Mesenchymal stem cell (in vitro differentiated cells and primary cell): ENCODE results near the gene SMCO3.

Source experiments
- DNase-seq: peaks from one replicate; pipeline ENCODE4 v3.0.0-alpha.2; 2013
- H2AFZ ChIP-seq: one replicate; pipeline ENCODE4 v1.6.1; 2013; ENCODE audit warnings: low read depth, mild to moderate bottlenecking, control low read depth, inconsistent platforms, low read length, moderate library complexity
- H2AK5ac ChIP-seq: 2 replicates; pipeline ENCODE4 v1.6.1; 2013; ENCODE audit warnings: low read length, moderate library complexity, mild to moderate bottlenecking, inconsistent platforms; ENCODE audit not compliant: severe bottlenecking
- H2BK120ac ChIP-seq: one replicate; pipeline ENCODE4 v1.6.1; 2013; ENCODE audit warnings: low read depth, mild to moderate bottlenecking, inconsistent platforms, low read length, moderate library complexity
- H2BK12ac ChIP-seq, 2 experiments: one replicate each; pipeline ENCODE4 v1.6.1; 2013; ENCODE audit warnings: inconsistent platforms in 2 of 2, low read length in 2 of 2, mild to moderate bottlenecking in 2 of 2, moderate library complexity in 2 of 2, control low read depth in 1 of 2
- H2BK15ac ChIP-seq: one replicate; pipeline ENCODE4 v1.6.1; 2013; ENCODE audit warnings: mild to moderate bottlenecking, low read depth, inconsistent platforms; ENCODE audit not compliant: poor library complexity, severe bottlenecking
- H2BK5ac ChIP-seq: 2 replicates; pipeline ENCODE4 v1.6.1; 2013; ENCODE audit warnings: low read depth, mild to moderate bottlenecking, low read length, control low read depth, inconsistent platforms; ENCODE audit not compliant: poor library complexity, severe bottlenecking
- H3K14ac ChIP-seq, 2 experiments: one replicate each; pipeline ENCODE4 v1.6.1; 2013; ENCODE audit warnings: inconsistent platforms in 2 of 2, low read length in 2 of 2, control low read depth in 1 of 2, mild to moderate bottlenecking in 1 of 2, moderate library complexity in 1 of 2
- H3K18ac ChIP-seq, 2 experiments: one replicate each; pipeline ENCODE4 v1.6.1; 2013; ENCODE audit warnings: inconsistent platforms in 2 of 2, low read length in 2 of 2, control low read depth in 1 of 2, low read depth in 1 of 2, mild to moderate bottlenecking in 1 of 2
- H3K23ac ChIP-seq, 2 experiments: one replicate each; pipeline ENCODE4 v1.6.1; 2013; ENCODE audit warnings: inconsistent platforms in 2 of 2, low read length in 2 of 2, mild to moderate bottlenecking in 2 of 2, moderate library complexity in 2 of 2, control low read depth in 1 of 2
- H3K27ac ChIP-seq: 2 replicates; pipeline ENCODE4 v1.5.1; 2013; ENCODE audit warnings: mild to moderate bottlenecking, moderate library complexity, low read length, control low read depth, inconsistent platforms; ENCODE audit not compliant: poor library complexity, severe bottlenecking
- H3K27me3 ChIP-seq, 2 experiments: 2 replicates each; pipeline versions ENCODE4 v1.6.1 to v1.7.0; 2013; ENCODE audit warnings: low read length in 2 of 2, mild to moderate bottlenecking in 2 of 2, moderate library complexity in 2 of 2, control low read depth in 1 of 2, inconsistent platforms in 1 of 2; ENCODE audit not compliant: control insufficient read depth in 1 of 2, insufficient read depth in 1 of 2
- H3K36me3 ChIP-seq, 2 experiments: 2 replicates each; pipeline versions ENCODE4 v1.6.1 to v1.7.0; 2013; ENCODE audit warnings: low read length in 2 of 2, control low read depth in 1 of 2, inconsistent platforms in 1 of 2, low read depth in 1 of 2, mild to moderate bottlenecking in 1 of 2; ENCODE audit not compliant: insufficient read depth in 2 of 2, control insufficient read depth in 1 of 2
- H3K4ac ChIP-seq, 2 experiments: one replicate each; pipeline ENCODE4 v1.6.1; 2013; ENCODE audit warnings: inconsistent platforms in 2 of 2, low read length in 2 of 2, mild to moderate bottlenecking in 2 of 2, moderate library complexity in 2 of 2, control low read depth in 1 of 2, low read depth in 1 of 2
- H3K4me1 ChIP-seq: 2 replicates; pipeline ENCODE4 v1.6.1; 2013; ENCODE audit warnings: low read depth, low read length, control low read depth; ENCODE audit not compliant: control insufficient read depth, insufficient read depth
- H3K4me2 ChIP-seq: 2 replicates; pipeline ENCODE4 v1.6.1; 2013; ENCODE audit warnings: low read length, mild to moderate bottlenecking, inconsistent platforms; ENCODE audit not compliant: poor library complexity, severe bottlenecking
- H3K4me3 ChIP-seq, 2 experiments: 2 replicates each; pipeline versions ENCODE4 v1.5.1 to v1.7.0; 2013; ENCODE audit warnings: low read length in 2 of 2, mild to moderate bottlenecking in 2 of 2, control low read depth in 1 of 2, low read depth in 1 of 2; ENCODE audit not compliant: insufficient read depth in 1 of 2
- H3K79me1 ChIP-seq: replicated peaks from 2 replicates; pipeline ENCODE4 v1.6.1; 2013; ENCODE audit warnings: mild to moderate bottlenecking, control low read depth, low read length, inconsistent platforms; ENCODE audit not compliant: poor library complexity, severe bottlenecking
- H3K9ac ChIP-seq: 2 replicates; pipeline ENCODE4 v1.7.0; 2013; ENCODE audit warnings: mild to moderate bottlenecking, low read length, moderate library complexity
- H3K9me3 ChIP-seq: 2 replicates; pipeline ENCODE4 v1.7.0; 2013; ENCODE audit warnings: mild to moderate bottlenecking, low read length; ENCODE audit not compliant: control insufficient read depth
- H4K8ac ChIP-seq: one replicate; pipeline ENCODE4 v1.6.1; 2013; ENCODE audit warnings: inconsistent platforms, mild to moderate bottlenecking, low read length, moderate library complexity
- H4K91ac ChIP-seq: one replicate; pipeline ENCODE4 v1.6.1; 2013; ENCODE audit warnings: mild to moderate bottlenecking, low read length, inconsistent platforms
- WGBS: methylation state at CpG from one replicate; pipeline ENCODE4 v1.1.7; 2013; ENCODE audit warnings: mixed read lengths; 5-methylcytosine and 5-hydroxymethylcytosine counted together

Gene SMCO3

GRCh38 chr12:14839262-14839661 lies 25.3 kb upstream of the SMCO3 start:
- no peak overlapping the region for H2AK5ac ChIP-seq
- WGBS = 100% methylated on average over 1 of the region's 1 CpG

GRCh38 chr12:14836336-14837210 lies 22.6 kb upstream of the SMCO3 start:
- Histone ChIP-seq H2BK5ac (no peak overlapping the region), H2BK12ac (peak overlapping the region in 1 of 2 experiments; percentile 37), H3K4ac (peak overlapping the region in 1 of 2 experiments; percentile 26), H3K23ac (no peak overlapping the region), H3K27ac (peak overlapping the region; percentile 82), H3K14ac (no peak overlapping the region), H2BK120ac (no peak overlapping the region), H4K8ac (peak overlapping the region; percentile 75), H2BK15ac (no peak overlapping the region), H3K18ac (peak overlapping the region in 1 of 2 experiments; percentile 46), H3K79me1 (no peaks in the 10 kb centered on the region), H3K9ac (no peak overlapping the region), H3K4me3 (peak overlapping the region in 1 of 2 experiments; percentile 49), H2AK5ac (no peak overlapping the region), H4K91ac (peak overlapping the region; percentile 82), H3K27me3 (no peaks in the 10 kb centered on the region), H3K36me3 (no peaks in the 10 kb centered on the region), H3K4me1 (peaks cover 1% of the 10 kb centered on the region), H3K4me2 (no peak overlapping the region), H3K9me3 (no peaks in the 10 kb centered on the region), H2AFZ (no peak overlapping the region)
- DNase-seq = peak; percentile 97
- WGBS = 0% methylated on average over 5 of the region's 7 CpGs

More at GRCh38 chr12:14839262-14839661, 25.3 kb upstream of the SMCO3 start:
- no peak overlapping the region for H3K4me2 ChIP-seq
- no peaks in the 10 kb centered on the region for H3K36me3 ChIP-seq
- H2BK12ac ChIP-seq = no peak overlapping the region
- no peak overlapping the region for H3K27ac ChIP-seq
- H3K9ac ChIP-seq = no peak overlapping the region
- H3K27me3 ChIP-seq = no peaks in the 10 kb centered on the region
- H2BK120ac ChIP-seq = no peak overlapping the region
- no peak overlapping the region for H4K8ac ChIP-seq
- no peak overlapping the region for H3K14ac ChIP-seq
- H2AFZ ChIP-seq = no peak overlapping the region
- H4K91ac ChIP-seq = no peak overlapping the region
- no peak for DNase-seq
- no peak overlapping the region for H3K4ac ChIP-seq
- no peak overlapping the region for H3K4me3 ChIP-seq
- no peak overlapping the region for H3K18ac ChIP-seq
- H3K23ac ChIP-seq = no peak overlapping the region
- no peak overlapping the region for H2BK15ac ChIP-seq
- no peaks in the 10 kb centered on the region for H3K79me1 ChIP-seq
- peaks cover 4% of the 10 kb centered on the region for H3K4me1 ChIP-seq
- no peak overlapping the region for H2BK5ac ChIP-seq
- no peaks in the 10 kb centered on the region for H3K9me3 ChIP-seq

DNA sequence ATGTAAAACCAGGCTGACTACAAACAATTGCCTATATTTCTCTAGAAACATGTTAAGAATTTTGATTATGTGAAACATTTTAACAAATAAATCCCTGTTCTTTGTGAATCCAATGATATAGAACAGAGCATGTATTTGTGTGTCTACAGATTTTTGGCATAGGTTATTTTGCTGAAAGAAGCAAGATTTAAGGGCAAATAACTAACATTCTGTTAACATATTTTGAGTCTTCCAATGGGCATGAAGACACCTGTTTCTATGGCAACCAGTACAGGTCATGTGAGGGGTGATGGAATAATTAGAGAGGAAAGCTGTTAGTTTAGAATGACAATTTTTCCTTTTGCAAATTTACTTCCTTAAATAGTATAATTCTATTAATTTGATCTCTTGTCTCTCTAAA lies 20.5 kb upstream of the SMCO3 start:
- Histone ChIP-seq H3K4ac (no peak overlapping the region), H3K4me1 (peaks cover 1% of the 10 kb centered on the region), H3K27me3 (no peaks in the 10 kb centered on the region), H2AFZ (no peak overlapping the region), H4K91ac (no peak overlapping the region), H2BK120ac (no peak overlapping the region), H2AK5ac (no peak overlapping the region), H3K79me1 (no peaks in the 10 kb centered on the region), H3K36me3 (no peaks in the 10 kb centered on the region), H3K9ac (no peak overlapping the region), H3K23ac (no peak overlapping the region), H3K4me3 (no peak overlapping the region), H3K4me2 (no peak overlapping the region), H2BK15ac (no peak overlapping the region), H2BK12ac (no peak overlapping the region), H4K8ac (no peak overlapping the region), H2BK5ac (no peak overlapping the region), H3K9me3 (no peaks in the 10 kb centered on the region), H3K14ac (no peak overlapping the region), H3K27ac (no peak overlapping the region), H3K18ac (no peak overlapping the region)
- peak; percentile 38 for DNase-seq

- Histone ChIP-seq H3K79me1 (no peaks in the 10 kb centered on the region), H3K18ac (no peak overlapping the region), H3K4me3 (no peak overlapping the region), H3K9ac (no peak overlapping the region), H3K4me2 (no peak overlapping the region), H2BK12ac (no peak overlapping the region), H2AFZ (no peak overlapping the region), H4K91ac (no peak overlapping the region), H3K23ac (no peak overlapping the region), H2BK5ac (no peak overlapping the region), H3K4me1 (peaks cover 1% of the 10 kb centered on the region), H3K9me3 (no peaks in the 10 kb centered on the region), H4K8ac (no peak overlapping the region), H2AK5ac (no peak overlapping the region), H3K4ac (no peak overlapping the region), H2BK15ac (no peak overlapping the region), H2BK120ac (no peak overlapping the region), H3K27ac (no peak overlapping the region), H3K36me3 (no peaks in the 10 kb centered on the region), H3K27me3 (no peaks in the 10 kb centered on the region), H3K14ac (no peak overlapping the region)
- WGBS = 0% methylated on average over 1 of the region's 1 CpG
- peak; percentile 64 for DNase-seq
These were observed 20.0 kb upstream of the SMCO3 start for GRCh38 chr12:14833952-14834351.
